ENCODE results near the gene AADAC. TPM values are rescaled to one million over a fixed set of nuclear protein-coding genes. Genes with fewer than 3 reads are reported as not detected.

Gene AADAC
- total and polyA plus RNA-seq, 2 donors (not counting 1 experiment from before 2014, with no cell fraction given), result 0.17 TPM; not detected in 1

GRCh38 chr3:151827816-151828215 lies 13.9 kb downstream of the AADAC start:
- TF ChIP-seq CTCF (conservative IDR thresholded peaks at IDR 0.05 in 1 of 2, IDR thresholded peaks at IDR 0.05 in 1 of 2; ENCODE audit: low read depth in 1 of 2, low read length in 2 of 2), result no peak
- no peak for TF ChIP-seq EZH2 (IDR thresholded peaks at IDR 0.05; ENCODE audit: low read length, missing control alignments)
- H2AFZ ChIP-seq (ENCODE audit: low read length), result no peak overlapping the region
- H3K4me1 ChIP-seq (ENCODE audit: control insufficient read depth, extremely low read depth, insufficient read depth, low read length), result no peaks in the 10 kb centered on the region
- H3K27me3 ChIP-seq (ENCODE audit: control insufficient read depth, insufficient read depth, low read length), result no peaks in the 10 kb centered on the region
- no peaks in the 10 kb centered on the region for H3K36me3 ChIP-seq (ENCODE audit: control insufficient read depth, insufficient read depth, low read length)
- no peak overlapping the region for H3K27ac ChIP-seq (ENCODE audit: insufficient read depth, low read length)
- H4K20me1 ChIP-seq (ENCODE audit: control insufficient read depth, extremely low read depth, insufficient read depth, low read length), result no peaks in the 10 kb centered on the region
- no peak overlapping the region for H3K4me3 ChIP-seq (replicated peaks in 1 of 4; ENCODE audit: control extremely low read depth in 1 of 4, insufficient read depth in 1 of 4, low read depth in 3 of 4, low read length in 4 of 4)
- no peaks in the 10 kb centered on the region for H3K79me2 ChIP-seq (ENCODE audit: control insufficient read depth, insufficient read depth, low read length)
- no peaks in the 10 kb centered on the region for H3K9me3 ChIP-seq (ENCODE audit: control insufficient read depth, insufficient read depth, low read depth, low read length)
- H3K4me2 ChIP-seq (ENCODE audit: extremely low read depth, insufficient read depth, low read length), result no peak overlapping the region
- DNase-seq (ENCODE audit: low read depth in 2 of 2), result no peak
- H3K9ac ChIP-seq (ENCODE audit: insufficient read depth, low read length), result no peak overlapping the region

- Histone ChIP-seq H3K79me2 (ENCODE audit: control insufficient read depth, insufficient read depth, low read length) (no peaks in the 10 kb centered on the region), H3K4me2 (ENCODE audit: extremely low read depth, insufficient read depth, low read length) (no peak overlapping the region), H3K36me3 (ENCODE audit: control insufficient read depth, insufficient read depth, low read length) (no peaks in the 10 kb centered on the region), H2AFZ (ENCODE audit: low read length) (no peak overlapping the region), H3K9me3 (ENCODE audit: control insufficient read depth, insufficient read depth, low read depth, low read length) (no peaks in the 10 kb centered on the region), H4K20me1 (ENCODE audit: control insufficient read depth, extremely low read depth, insufficient read depth, low read length) (no peaks in the 10 kb centered on the region), H3K27ac (ENCODE audit: insufficient read depth, low read length) (no peak overlapping the region), H3K4me3 (replicated peaks in 1 of 4; ENCODE audit: control extremely low read depth in 1 of 4, insufficient read depth in 1 of 4, low read depth in 3 of 4, low read length in 4 of 4) (no peak overlapping the region), H3K27me3 (ENCODE audit: control insufficient read depth, insufficient read depth, low read length) (no peaks in the 10 kb centered on the region), H3K4me1 (ENCODE audit: control insufficient read depth, extremely low read depth, insufficient read depth, low read length) (peaks cover 14% of the 10 kb centered on the region), H3K9ac (ENCODE audit: insufficient read depth, low read length) (no peak overlapping the region)
- TF ChIP-seq CTCF (conservative IDR thresholded peaks at IDR 0.05 in 1 of 2, IDR thresholded peaks at IDR 0.05 in 1 of 2; ENCODE audit: low read depth in 1 of 2, low read length in 2 of 2) (no peak), EZH2 (IDR thresholded peaks at IDR 0.05; ENCODE audit: low read length, missing control alignments) (no peak)
- DNase-seq (ENCODE audit: low read depth in 2 of 2), result peak; percentile 74 to 81
Measured at GRCh38 chr3:151835751-151836525, 22.0 kb downstream of the AADAC start.

GRCh38 chr3:151837057-151837456 lies 23.1 kb downstream of the AADAC start:
- Histone ChIP-seq H3K4me2 (ENCODE audit: extremely low read depth, insufficient read depth, low read length) (no peak overlapping the region), H3K36me3 (ENCODE audit: control insufficient read depth, insufficient read depth, low read length) (no peaks in the 10 kb centered on the region), H3K27ac (ENCODE audit: insufficient read depth, low read length) (peak overlapping the region; percentile 25), H3K79me2 (ENCODE audit: control insufficient read depth, insufficient read depth, low read length) (no peaks in the 10 kb centered on the region), H3K27me3 (ENCODE audit: control insufficient read depth, insufficient read depth, low read length) (no peaks in the 10 kb centered on the region), H4K20me1 (ENCODE audit: control insufficient read depth, extremely low read depth, insufficient read depth, low read length) (no peaks in the 10 kb centered on the region), H3K9me3 (ENCODE audit: control insufficient read depth, insufficient read depth, low read depth, low read length) (no peaks in the 10 kb centered on the region), H3K4me1 (ENCODE audit: control insufficient read depth, extremely low read depth, insufficient read depth, low read length) (peaks cover 14% of the 10 kb centered on the region), H3K4me3 (replicated peaks in 1 of 4; ENCODE audit: control extremely low read depth in 1 of 4, insufficient read depth in 1 of 4, low read depth in 3 of 4, low read length in 4 of 4) (no peak overlapping the region), H2AFZ (ENCODE audit: low read length) (no peak overlapping the region), H3K9ac (ENCODE audit: insufficient read depth, low read length) (no peak overlapping the region)
- TF ChIP-seq EZH2 (IDR thresholded peaks at IDR 0.05; ENCODE audit: low read length, missing control alignments) (no peak), CTCF (conservative IDR thresholded peaks at IDR 0.05 in 1 of 2, IDR thresholded peaks at IDR 0.05 in 1 of 2; ENCODE audit: low read depth in 1 of 2, low read length in 2 of 2) (no peak)
- DNase-seq (ENCODE audit: low read depth in 2 of 2), result peak; percentile 55 to 85
